ENCODE results near the gene OR2L3. TPM values are rescaled to one million over a fixed set of nuclear protein-coding genes. Genes with fewer than 3 reads are reported as not detected.

OR2L3 gene
- total RNA-seq (2022; extraction: Qiagen RNA extraction; ENCODE audit: low read depth) = not detected in 5 replicates

DNA sequence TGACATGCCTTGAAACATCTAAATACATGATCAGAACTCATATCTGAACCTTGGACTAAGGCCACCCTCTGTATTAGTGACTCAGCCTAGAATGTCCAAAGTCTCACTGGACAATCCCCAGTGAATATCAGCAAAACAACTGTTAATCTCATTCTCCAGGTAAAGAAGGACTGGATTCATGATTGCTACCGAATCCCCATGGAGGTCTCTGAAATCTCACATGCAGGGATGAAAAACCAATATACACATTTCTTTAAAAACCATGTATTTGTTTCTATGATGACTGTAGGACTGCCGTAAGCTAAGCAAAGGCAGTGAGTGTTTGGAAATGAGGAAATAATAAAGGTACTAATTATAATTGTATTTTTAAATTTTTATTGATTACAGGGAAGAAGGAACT is at the start of gene OR2L3:
Gene OR2L3, plus strand, starts transcription at position 301 of the 400 bp plus-strand sequence. CDS start 13,846 bp downstream, outside the sequence.

DNA sequence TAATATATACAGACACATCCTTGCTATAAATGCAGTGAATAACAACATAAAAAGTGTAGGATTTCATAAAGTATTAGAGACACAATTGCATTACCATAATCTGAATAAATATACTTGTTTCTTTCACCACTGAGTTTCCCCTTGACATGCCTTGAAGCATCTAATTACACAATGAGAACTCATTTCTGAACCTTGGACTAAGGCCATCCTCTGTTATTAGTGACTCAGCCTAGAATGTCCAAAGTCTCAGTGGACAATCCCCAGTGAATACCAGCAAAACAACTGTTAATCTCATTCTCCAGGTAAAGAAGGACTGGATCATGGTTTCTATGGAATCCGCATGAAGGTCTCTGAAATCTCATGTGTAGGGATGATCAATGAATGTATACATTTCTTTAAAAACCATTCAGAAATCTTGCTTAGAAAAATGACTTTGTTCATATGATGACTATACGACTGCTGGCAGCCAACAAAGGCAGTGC is 33.4 kb upstream of the OR2L3 start, which contains the start of gene OR2L5:
Gene OR2L5, plus strand, starts transcription at position 432 of the 482 bp plus-strand sequence. CDS start 8,288 bp downstream, outside the sequence.

DNA sequence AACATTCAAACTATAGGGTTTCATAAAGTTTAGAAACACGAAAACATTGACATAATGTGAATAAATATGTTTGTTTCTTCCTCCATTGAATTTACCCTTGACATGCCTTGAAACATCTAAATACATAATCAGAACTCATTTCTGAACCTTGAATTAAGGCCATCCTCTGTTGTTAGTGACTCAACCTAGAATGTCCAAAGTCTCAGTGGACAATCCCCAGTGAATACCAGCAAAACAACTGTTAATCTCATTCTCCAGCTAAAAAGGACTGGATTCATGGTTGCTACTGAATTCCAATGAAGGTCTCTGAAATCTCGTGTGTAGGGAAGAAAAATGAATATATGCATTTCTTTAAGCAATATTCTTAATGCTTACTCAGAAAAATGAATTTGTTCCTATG is 16.9 kb upstream of the OR2L3 start, which contains the start of gene OR2L2:
Gene OR2L2, plus strand, starts transcription at position 301 of the 400 bp plus-strand sequence. CDS start 8,198 bp downstream, outside the sequence.

DNA sequence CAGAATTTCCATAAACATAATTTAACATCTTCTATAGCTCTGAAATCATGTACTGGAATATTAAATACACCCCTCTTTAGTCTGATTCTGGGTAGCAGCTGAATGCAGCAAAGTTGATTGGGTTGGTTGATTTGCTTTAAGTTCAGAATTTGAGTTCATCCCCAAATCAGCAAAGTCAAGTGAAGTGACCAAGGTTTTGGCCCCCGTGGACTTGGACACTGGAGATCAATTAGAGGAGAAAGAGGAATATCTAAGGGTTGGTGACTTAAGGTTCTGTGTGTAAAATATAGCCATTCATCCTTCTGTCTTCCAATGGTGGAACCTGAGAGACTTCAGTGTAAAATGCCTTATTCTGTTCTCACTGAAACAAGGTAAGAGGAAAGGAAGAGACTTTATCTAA is 48.2 kb downstream of the OR2L3 start, which contains the start of gene OR2L13:
Gene OR2L13, plus strand, starts transcription at position 301 of the 400 bp plus-strand sequence. CDS start 4,192 bp downstream, outside the sequence.

Other genes with a start within 250 kb of the OR2L3 start
- not detected in 5 replicates for gene OR14A16, start 222.7 kb upstream of the OR2L3 start, total RNA-seq (2022; extraction: Qiagen RNA extraction; ENCODE audit: low read depth)
- not detected in 5 replicates for gene OR11L1, start 204.9 kb upstream of the OR2L3 start, total RNA-seq (2022; extraction: Qiagen RNA extraction; ENCODE audit: low read depth)
- not detected in 5 replicates for gene TRIM58, start 189.6 kb upstream of the OR2L3 start, total RNA-seq (2022; extraction: Qiagen RNA extraction; ENCODE audit: low read depth)
- gene OR2W3, start 151.2 kb upstream of the OR2L3 start, total RNA-seq (2022; extraction: Qiagen RNA extraction; ENCODE audit: low read depth) = not detected in 5 replicates
- not detected in 5 replicates for gene OR2T8, start 126.6 kb upstream of the OR2L3 start, total RNA-seq (2022; extraction: Qiagen RNA extraction; ENCODE audit: low read depth)
- not detected in 5 replicates for gene OR2AJ1, start 121.9 kb upstream of the OR2L3 start, total RNA-seq (2022; extraction: Qiagen RNA extraction; ENCODE audit: low read depth)
- gene OR2L8, start 98.0 kb upstream of the OR2L3 start, total RNA-seq (2022; extraction: Qiagen RNA extraction; ENCODE audit: low read depth) = not detected in 5 replicates
- not detected in 5 replicates for gene OR2AK2, start 81.6 kb upstream of the OR2L3 start, total RNA-seq (2022; extraction: Qiagen RNA extraction; ENCODE audit: low read depth)
- gene OR2L5, start 33.2 kb upstream of the OR2L3 start, total RNA-seq (2022; extraction: Qiagen RNA extraction; ENCODE audit: low read depth) = not detected in 5 replicates
- not detected in 5 replicates for gene OR2L2, start 16.8 kb upstream of the OR2L3 start, total RNA-seq (2022; extraction: Qiagen RNA extraction; ENCODE audit: low read depth)
- gene OR2L13, start 48.3 kb downstream of the OR2L3 start, total RNA-seq (2022; extraction: Qiagen RNA extraction; ENCODE audit: low read depth) = not detected in 5 replicates
- gene OR2M5, start 98.3 kb downstream of the OR2L3 start, total RNA-seq (2022; extraction: Qiagen RNA extraction; ENCODE audit: low read depth) = not detected in 5 replicates
- gene OR2M2, start 128.0 kb downstream of the OR2L3 start, total RNA-seq (2022; extraction: Qiagen RNA extraction; ENCODE audit: low read depth) = not detected in 5 replicates
- gene OR2M3, start 150.4 kb downstream of the OR2L3 start, total RNA-seq (2022; extraction: Qiagen RNA extraction; ENCODE audit: low read depth) = not detected in 5 replicates
- gene OR2M4, start 184.6 kb downstream of the OR2L3 start, total RNA-seq (2022; extraction: Qiagen RNA extraction; ENCODE audit: low read depth) = not detected in 5 replicates
- not detected in 5 replicates for gene OR2T33, start 231.1 kb downstream of the OR2L3 start, total RNA-seq (2022; extraction: Qiagen RNA extraction; ENCODE audit: low read depth)